SU-DHL-6 (cell line): ENCODE results near the gene FGD5.

Source experiments
- H2AFZ ChIP-seq: fragments of 200-600 bp; sonication (generic); 2 replicates; pipeline ENCODE4 v1.6.1; 2014; ENCODE audit warnings: low read depth, mild to moderate bottlenecking, moderate library complexity, mixed read lengths, antibody characterized with exemption, low read length; ENCODE audit not compliant: severe bottlenecking
- H3F3A ChIP-seq: fragments of 200-600 bp; shearing (Covaris generic); 2 replicates; pipeline ENCODE4 v1.6.0; 2016; ENCODE audit warnings: antibody characterized with exemption, mild to moderate bottlenecking; ENCODE audit not compliant: insufficient read depth
- H3K27ac ChIP-seq: fragments of 200-600 bp; sonication (generic); 2 replicates; pipeline ENCODE4 v1.5.1; 2016; ENCODE audit warnings: low read depth, mild to moderate bottlenecking, low read length, moderate library complexity, mixed read lengths
- H3K27me3 ChIP-seq: fragments of 200-600 bp; sonication (generic), shearing (Covaris generic); 2 replicates; pipeline ENCODE4 v1.6.0; 2014; ENCODE audit warnings: mild to moderate bottlenecking, low read length
- H3K36me3 ChIP-seq: fragments of 200-600 bp; sonication (generic); 2 replicates; pipeline ENCODE4 v1.6.1; 2014; ENCODE audit warnings: mild to moderate bottlenecking, low read length, mixed read lengths
- H3K4me2 ChIP-seq: fragments of 300-600, 200-600 bp; shearing (Covaris generic), sonication (generic); 2 replicates; pipeline ENCODE4 v1.6.0; 2014; ENCODE audit warnings: low read length, low read depth, mild to moderate bottlenecking; ENCODE audit not compliant: poor library complexity, severe bottlenecking
- H3K4me3 ChIP-seq: fragments of 200-600 bp; sonication (generic); 2 replicates; pipeline ENCODE4 v1.5.1; 2014; ENCODE audit warnings: antibody characterized with exemption, low read length, mild to moderate bottlenecking, mixed read lengths; ENCODE audit not compliant: insufficient read depth, poor library complexity, severe bottlenecking
- H3K79me2 ChIP-seq: fragments of 200-600 bp; sonication (generic); 2 replicates; pipeline ENCODE4 v1.6.1; 2014; ENCODE audit warnings: mild to moderate bottlenecking, low read length, moderate library complexity; ENCODE audit not compliant: insufficient read depth
- H3K9ac ChIP-seq: fragments of 200-600 bp; sonication (generic); 2 replicates; pipeline ENCODE4 v1.7.0; 2014; ENCODE audit warnings: mild to moderate bottlenecking, low read length
- H3K9me2 ChIP-seq: fragments of 200-600 bp; sonication (generic); replicated peaks from 2 replicates; pipeline ENCODE4 v1.6.1; 2014; ENCODE audit warnings: low read length; ENCODE audit not compliant: insufficient read depth
- H3K9me3 ChIP-seq: fragments of 200-600 bp; sonication (generic); 2 replicates; pipeline ENCODE4 v1.6.1; 2014; ENCODE audit warnings: low read length, mixed read lengths; ENCODE audit not compliant: insufficient read depth
- H4K20me1 ChIP-seq: fragments of 200-600 bp; sonication (generic); 2 replicates; pipeline ENCODE4 v1.6.1; 2014; ENCODE audit warnings: low read depth, mild to moderate bottlenecking, antibody characterized with exemption, low read length, moderate library complexity, mixed read lengths
- EZH2phosphoT487 ChIP-seq: fragments of 200-600 bp; sonication (generic), shearing (Covaris generic); conservative IDR thresholded peaks from 2 replicates; pipeline ENCODE4 v1.6.1; 2018; ENCODE audit warnings: mild to moderate bottlenecking, antibody characterized with exemption, low read length, moderate library complexity, mixed read lengths
- TF ChIP-seq, protein P1 (sequence below): fragments of 200-600 bp; sonication (generic); IDR thresholded peaks from one replicate; pipeline ENCODE4 v1.5.1; 2017; ENCODE audit warnings: antibody characterized with exemption, mild to moderate bottlenecking, low read length, moderate library complexity; ENCODE audit not compliant: insufficient read depth, poor library complexity, severe bottlenecking

Gene FGD5

DNA sequence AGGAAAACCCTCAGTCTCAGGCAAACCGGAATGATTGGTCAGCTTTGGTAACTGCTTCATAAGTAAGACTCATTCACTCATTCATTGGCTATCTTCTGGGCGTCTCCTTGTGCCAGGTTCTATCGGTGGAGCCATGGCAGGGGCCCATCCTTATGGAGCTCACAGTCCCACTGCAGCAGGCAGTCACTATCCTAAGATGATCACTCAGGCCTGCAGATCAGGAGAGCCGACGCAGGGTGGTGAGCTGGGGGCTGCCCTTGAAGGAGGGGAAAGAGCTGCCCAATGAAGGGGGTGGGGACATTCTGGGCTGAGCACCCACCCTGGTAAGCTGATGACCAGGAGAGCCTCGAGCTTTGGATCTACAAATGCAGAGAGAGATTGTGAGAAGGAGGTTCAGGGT is 20.5 kb upstream of the FGD5 start:
- H3K27me3 ChIP-seq: no peaks in the 10 kb centered on the region
- H3F3A ChIP-seq: no peaks in the 10 kb centered on the region
- H3K4me2 ChIP-seq: no peak overlapping the region
- H3K27ac ChIP-seq: no peak overlapping the region
- no peak for TF ChIP-seq EZH2phosphoT487
- TF ChIP-seq, protein P1, sequence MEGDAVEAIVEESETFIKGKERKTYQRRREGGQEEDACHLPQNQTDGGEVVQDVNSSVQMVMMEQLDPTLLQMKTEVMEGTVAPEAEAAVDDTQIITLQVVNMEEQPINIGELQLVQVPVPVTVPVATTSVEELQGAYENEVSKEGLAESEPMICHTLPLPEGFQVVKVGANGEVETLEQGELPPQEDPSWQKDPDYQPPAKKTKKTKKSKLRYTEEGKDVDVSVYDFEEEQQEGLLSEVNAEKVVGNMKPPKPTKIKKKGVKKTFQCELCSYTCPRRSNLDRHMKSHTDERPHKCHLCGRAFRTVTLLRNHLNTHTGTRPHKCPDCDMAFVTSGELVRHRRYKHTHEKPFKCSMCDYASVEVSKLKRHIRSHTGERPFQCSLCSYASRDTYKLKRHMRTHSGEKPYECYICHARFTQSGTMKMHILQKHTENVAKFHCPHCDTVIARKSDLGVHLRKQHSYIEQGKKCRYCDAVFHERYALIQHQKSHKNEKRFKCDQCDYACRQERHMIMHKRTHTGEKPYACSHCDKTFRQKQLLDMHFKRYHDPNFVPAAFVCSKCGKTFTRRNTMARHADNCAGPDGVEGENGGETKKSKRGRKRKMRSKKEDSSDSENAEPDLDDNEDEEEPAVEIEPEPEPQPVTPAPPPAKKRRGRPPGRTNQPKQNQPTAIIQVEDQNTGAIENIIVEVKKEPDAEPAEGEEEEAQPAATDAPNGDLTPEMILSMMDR: no peak
- H2AFZ ChIP-seq: no peak overlapping the region
- no peak overlapping the region for H3K4me3 ChIP-seq
- H3K9me2 ChIP-seq: no peaks in the 10 kb centered on the region
- no peaks in the 10 kb centered on the region for H3K36me3 ChIP-seq
- H4K20me1 ChIP-seq: no peaks in the 10 kb centered on the region
- H3K9ac ChIP-seq: no peak overlapping the region
- H3K79me2 ChIP-seq: no peaks in the 10 kb centered on the region
- H3K9me3 ChIP-seq: no peaks in the 10 kb centered on the region

DNA sequence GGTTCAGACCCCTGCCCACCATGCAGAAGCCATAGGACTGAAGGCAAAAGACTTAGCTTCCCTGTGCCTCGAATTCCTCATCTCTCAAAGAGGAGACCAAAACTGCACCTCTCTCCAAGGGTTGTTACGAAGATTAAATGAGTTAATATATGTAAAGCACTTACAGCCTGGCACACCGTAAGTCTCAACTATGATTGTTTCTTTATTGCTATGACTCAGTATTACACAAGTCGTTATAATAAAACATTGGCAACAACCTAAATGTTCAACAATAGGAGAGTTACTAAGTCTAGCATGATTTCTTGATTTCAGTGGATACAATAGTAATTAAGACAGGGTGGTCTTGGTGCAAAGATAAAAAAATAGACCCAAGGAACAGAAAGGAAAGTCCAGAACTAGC is 19.6 kb upstream of the FGD5 start:
- H3K9me3 ChIP-seq: no peaks in the 10 kb centered on the region
- H3K9me2 ChIP-seq: no peaks in the 10 kb centered on the region
- no peak overlapping the region for H3K27ac ChIP-seq
- H3F3A ChIP-seq: no peaks in the 10 kb centered on the region
- no peak overlapping the region for H2AFZ ChIP-seq
- no peaks in the 10 kb centered on the region for H4K20me1 ChIP-seq
- H3K27me3 ChIP-seq: no peaks in the 10 kb centered on the region
- H3K4me3 ChIP-seq: no peak overlapping the region
- no peak for TF ChIP-seq EZH2phosphoT487
- TF ChIP-seq, protein P1: no peak
- H3K9ac ChIP-seq: no peak overlapping the region
- H3K36me3 ChIP-seq: no peaks in the 10 kb centered on the region
- no peak overlapping the region for H3K4me2 ChIP-seq
- H3K79me2 ChIP-seq: no peaks in the 10 kb centered on the region

DNA sequence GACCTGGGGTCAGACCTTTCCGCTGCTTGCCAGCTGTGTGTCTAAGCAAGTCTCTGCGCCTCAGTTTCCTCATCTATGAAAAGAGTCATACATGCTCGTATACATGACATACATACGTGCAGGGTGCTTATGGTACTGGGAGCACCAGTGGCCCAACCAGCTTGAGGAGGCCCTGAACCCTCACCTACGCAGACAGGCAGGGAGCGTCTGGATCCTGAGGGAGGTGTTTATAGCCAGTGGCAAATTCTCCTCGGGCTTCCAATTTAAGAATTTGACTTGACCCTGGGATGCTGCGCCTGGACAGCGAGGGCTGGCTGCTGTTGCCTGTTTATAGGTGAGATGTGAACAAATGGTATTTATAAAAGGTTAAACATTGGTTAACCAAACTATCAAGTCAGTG is 17.7 kb upstream of the FGD5 start:
- Histone ChIP-seq H3K27ac (no peak overlapping the region), H4K20me1 (no peaks in the 10 kb centered on the region), H3K36me3 (no peaks in the 10 kb centered on the region), H3F3A (no peaks in the 10 kb centered on the region), H3K79me2 (no peaks in the 10 kb centered on the region), H3K27me3 (no peaks in the 10 kb centered on the region), H3K4me2 (no peak overlapping the region), H3K9me3 (no peaks in the 10 kb centered on the region), H3K9me2 (no peaks in the 10 kb centered on the region), H3K9ac (no peak overlapping the region), H3K4me3 (no peak overlapping the region), H2AFZ (no peak overlapping the region)
- no peak for TF ChIP-seq EZH2phosphoT487
- TF ChIP-seq, protein P1: no peak
